Mesothelial cell of epicardium (in vitro differentiated cells): ENCODE data around the gene CCL19. TPM values are rescaled to one million over a fixed set of nuclear protein-coding genes. Genes with fewer than 3 reads are reported as not detected.
"Not testable (repeated sequence)": the region's sequence is repeated elsewhere in the genome, so short reads cannot be mapped to it uniquely, and the experiment has no call there.

ENCODE experiments used
- DNase-seq, 2 experiments: peaks; one replicate each; pipeline ENCODE4 v3.0.0; 2021; ENCODE audit warnings: low spot score in 2 of 2; ENCODE audit not compliant: unreplicated experiment in 2 of 2
- H3K27ac Mint-ChIP-seq: 2 replicates; pipeline ENCODE4 v1.8.0; 2021; ENCODE audit warnings: mixed read lengths
- H3K27me3 Mint-ChIP-seq: 2 replicates; pipeline ENCODE4 v1.8.0; 2021; ENCODE audit warnings: low read depth, mixed read lengths
- H3K36me3 Mint-ChIP-seq: 2 replicates; pipeline ENCODE4 v1.8.0; 2021; ENCODE audit warnings: mixed read lengths
- H3K4me1 Mint-ChIP-seq: 2 replicates; pipeline ENCODE4 v1.8.0; 2021; ENCODE audit warnings: mixed read lengths
- H3K4me3 Mint-ChIP-seq: 2 replicates; pipeline ENCODE4 v1.8.0; 2021; ENCODE audit warnings: mild to moderate bottlenecking, moderate library complexity, mixed read lengths
- H3K9me3 Mint-ChIP-seq: 2 replicates; pipeline ENCODE4 v1.8.0; 2021; ENCODE audit warnings: mixed read lengths
- CTCF ChIP-seq: fragments of 200-600 bp; sonication (generic); IDR thresholded peaks from one replicate; pipeline ENCODE4 v1.5.0; 2021; ENCODE audit warnings: antibody characterized with exemption; ENCODE audit not compliant: unreplicated experiment
- total RNA-seq: library from RNA; stranded (reverse); gene quantifications from 3 replicates; pipeline ENCODE4 v1.2.1, GENCODE V29; 2021

CCL19 gene
- total RNA-seq, 1 donor from 2014 or later, result not detected

GRCh38 chr9:34723141-34723540 is 32.1 kb upstream of the CCL19 start:
- TF ChIP-seq CTCF, result no peak
- Mint-ChIP-seq H3K4me3 (no peak overlapping the region), H3K9me3 (no peaks in the 10 kb centered on the region), H3K27me3 (peaks cover 24% of the 10 kb centered on the region), H3K4me1 (no peaks in the 10 kb centered on the region), H3K36me3 (no peaks in the 10 kb centered on the region), H3K27ac (no peak overlapping the region)
- DNase-seq, result no peak

- not testable (repeated sequence) for H3K9me3 Mint-ChIP-seq, H3K36me3 Mint-ChIP-seq, H3K4me1 Mint-ChIP-seq, H3K27ac Mint-ChIP-seq, DNase-seq, H3K4me3 Mint-ChIP-seq
- peaks cover 23% of the 10 kb centered on the region for H3K27me3 Mint-ChIP-seq
Measured at GRCh38 chr9:34719769-34720025, 28.6 kb upstream of the CCL19 start.

GRCh38 chr9:34719021-34719768 is 28.1 kb upstream of the CCL19 start:
- H3K4me3 Mint-ChIP-seq, result no peak overlapping the region
- H3K9me3 Mint-ChIP-seq, result no peaks in the 10 kb centered on the region
- no peaks in the 10 kb centered on the region for H3K36me3 Mint-ChIP-seq
- H3K27ac Mint-ChIP-seq, result no peak overlapping the region
- H3K27me3 Mint-ChIP-seq, result peaks cover 28% of the 10 kb centered on the region
- DNase-seq, result no peak
- no peak for TF ChIP-seq CTCF
- H3K4me1 Mint-ChIP-seq, result no peaks in the 10 kb centered on the region

- Mint-ChIP-seq H3K4me3 (no peak overlapping the region), H3K27me3 (peaks cover 39% of the 10 kb centered on the region)
Measured at GRCh38 chr9:34717996-34718614, 27.0 kb upstream of the CCL19 start.

GRCh38 chr9:34716711-34717110 is 25.6 kb upstream of the CCL19 start:
- Mint-ChIP-seq H3K27ac (no peak overlapping the region), H3K36me3 (peaks cover 4% of the 10 kb centered on the region), H3K4me3 (no peak overlapping the region), H3K9me3 (peaks cover 15% of the 10 kb centered on the region), H3K27me3 (peaks cover 48% of the 10 kb centered on the region), H3K4me1 (no peaks in the 10 kb centered on the region)
- DNase-seq, result no peak
- no peak for TF ChIP-seq CTCF

More at GRCh38 chr9:34717996-34718614, 27.0 kb upstream of the CCL19 start:
- no peak for DNase-seq
- no peak for TF ChIP-seq CTCF
- Mint-ChIP-seq H3K9me3 (peaks cover under 1% of the 10 kb centered on the region), H3K4me1 (no peaks in the 10 kb centered on the region), H3K36me3 (no peaks in the 10 kb centered on the region), H3K27ac (no peak overlapping the region)

GRCh38 chr9:34715639-34716215 is 24.7 kb upstream of the CCL19 start:
- DNase-seq, result no peak
- Mint-ChIP-seq H3K36me3 (peaks cover 4% of the 10 kb centered on the region), H3K4me3 (no peak overlapping the region), H3K27ac (no peak overlapping the region), H3K9me3 (peaks cover 16% of the 10 kb centered on the region), H3K27me3 (peaks cover 44% of the 10 kb centered on the region), H3K4me1 (no peaks in the 10 kb centered on the region)
- TF ChIP-seq CTCF, result no peak
